Peyer's patch (tissue), 4 donors: ENCODE data around the gene DPM2.

Experiments used
- POLR2A ChIP-seq, 2 donors: fragments of 450-650 bp; IDR thresholded peaks; one replicate each; pipeline ENCODE4 v1.5.1; 2017; ENCODE audit warnings: antibody characterized with exemption in 2 of 2, mild to moderate bottlenecking in 2 of 2, moderate library complexity in 2 of 2
- TF ChIP-seq, protein P1 (sequence below), 6 experiments: fragments of 450-650 bp in 4 of 6; fragments of 200-600 bp in 2 of 6; sonication (generic) in 1 of 6; IDR thresholded peaks; one replicate each; pipeline ENCODE4 v1.5.1; 2017 to 2019; ENCODE audit warnings: antibody characterized with exemption in 6 of 6, mild to moderate bottlenecking in 3 of 6, moderate library complexity in 1 of 6

DNA sequence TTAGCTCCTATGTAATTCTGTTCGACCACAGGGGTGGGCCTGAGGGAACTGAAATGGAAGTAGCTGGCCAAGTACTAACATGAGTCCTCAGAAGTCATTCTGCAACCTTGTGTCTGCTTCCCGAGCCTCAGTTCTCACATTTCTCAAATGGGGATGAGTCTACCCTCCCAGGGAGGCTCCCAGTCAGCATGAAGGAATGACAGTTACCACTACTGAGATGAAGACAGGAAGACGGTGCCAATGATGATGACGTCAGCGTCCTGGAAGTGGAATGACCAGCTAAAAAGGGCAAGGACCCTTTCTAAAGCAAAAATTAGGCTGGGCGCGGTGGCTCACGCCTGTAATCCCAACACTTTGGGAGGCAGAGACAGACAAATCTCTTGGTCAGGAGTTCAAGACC, 13.9 kb downstream of the DPM2 start:
- TF ChIP-seq, protein P1, sequence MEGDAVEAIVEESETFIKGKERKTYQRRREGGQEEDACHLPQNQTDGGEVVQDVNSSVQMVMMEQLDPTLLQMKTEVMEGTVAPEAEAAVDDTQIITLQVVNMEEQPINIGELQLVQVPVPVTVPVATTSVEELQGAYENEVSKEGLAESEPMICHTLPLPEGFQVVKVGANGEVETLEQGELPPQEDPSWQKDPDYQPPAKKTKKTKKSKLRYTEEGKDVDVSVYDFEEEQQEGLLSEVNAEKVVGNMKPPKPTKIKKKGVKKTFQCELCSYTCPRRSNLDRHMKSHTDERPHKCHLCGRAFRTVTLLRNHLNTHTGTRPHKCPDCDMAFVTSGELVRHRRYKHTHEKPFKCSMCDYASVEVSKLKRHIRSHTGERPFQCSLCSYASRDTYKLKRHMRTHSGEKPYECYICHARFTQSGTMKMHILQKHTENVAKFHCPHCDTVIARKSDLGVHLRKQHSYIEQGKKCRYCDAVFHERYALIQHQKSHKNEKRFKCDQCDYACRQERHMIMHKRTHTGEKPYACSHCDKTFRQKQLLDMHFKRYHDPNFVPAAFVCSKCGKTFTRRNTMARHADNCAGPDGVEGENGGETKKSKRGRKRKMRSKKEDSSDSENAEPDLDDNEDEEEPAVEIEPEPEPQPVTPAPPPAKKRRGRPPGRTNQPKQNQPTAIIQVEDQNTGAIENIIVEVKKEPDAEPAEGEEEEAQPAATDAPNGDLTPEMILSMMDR (IDR thresholded peaks at IDR 0.05) = no peak
- TF ChIP-seq POLR2A (IDR thresholded peaks at IDR 0.05) = no peak
